Activated CD8-positive, alpha-beta memory T cell treated with anti-CD3 and anti-CD28 coated beads, Interleukin-2, amount 50 U/mL, for 4 hours (primary cell): ENCODE data around the gene LRRC71.

Experiments
- DNase-seq: peaks from one replicate; pipeline ENCODE4 v3.0.0-alpha.2; 2020

Gene LRRC71

GRCh38 chr1:156920233-156921052 lies at the start of gene LRRC71:
Gene LRRC71 (plus strand): TSS chr1:156920632. CDS start chr1:156920804, 172 bp downstream.
- DNase-seq: peak; percentile 60

- DNase-seq: no peak
Measured at GRCh38 chr1:156873659-156874058, 46.8 kb upstream of the LRRC71 start.

- no peak for DNase-seq
Measured at GRCh38 chr1:156874142-156874541, 46.3 kb upstream of the LRRC71 start.

GRCh38 chr1:156874572-156875340 lies 45.7 kb upstream of the LRRC71 start:
- no peak for DNase-seq

GRCh38 chr1:156875341-156875615 lies 45.2 kb upstream of the LRRC71 start:
- DNase-seq: no peak

GRCh38 chr1:156876281-156876680 lies 44.2 kb upstream of the LRRC71 start:
- no peak for DNase-seq

- no peak for DNase-seq
Measured at GRCh38 chr1:156877433-156878170, 42.8 kb upstream of the LRRC71 start.

GRCh38 chr1:156879876-156880275 lies 40.6 kb upstream of the LRRC71 start:
- no peak for DNase-seq

GRCh38 chr1:156880473-156880872 lies 40.0 kb upstream of the LRRC71 start:
- no peak for DNase-seq

- no peak for DNase-seq
Measured at GRCh38 chr1:156881101-156881500, 39.3 kb upstream of the LRRC71 start.

- DNase-seq: no peak
Measured at GRCh38 chr1:156881663-156882062, 38.8 kb upstream of the LRRC71 start.

GRCh38 chr1:156882543-156882942 lies 37.9 kb upstream of the LRRC71 start:
- DNase-seq: no peak

- DNase-seq: no peak
Measured at GRCh38 chr1:156883919-156884318, 36.5 kb upstream of the LRRC71 start.

GRCh38 chr1:156884560-156885184 lies 35.8 kb upstream of the LRRC71 start:
- no peak for DNase-seq

- DNase-seq: no peak
Measured at GRCh38 chr1:156885314-156885713, 35.1 kb upstream of the LRRC71 start.

GRCh38 chr1:156885880-156886355 lies 34.5 kb upstream of the LRRC71 start:
- no peak for DNase-seq

GRCh38 chr1:156886583-156887281 lies 33.7 kb upstream of the LRRC71 start:
- DNase-seq: no peak

GRCh38 chr1:156887317-156887716 lies 33.1 kb upstream of the LRRC71 start:
- DNase-seq: no peak

- no peak for DNase-seq
Measured at GRCh38 chr1:156887734-156888133, 32.7 kb upstream of the LRRC71 start.

- DNase-seq: peak; percentile 62
Measured at GRCh38 chr1:156889802-156890580, 30.4 kb upstream of the LRRC71 start.
